ENCODE data around the gene MTFR1L. TPM values are rescaled to one million over a fixed set of nuclear protein-coding genes. Genes with fewer than 3 reads are reported as not detected.

Gene MTFR1L
- total RNA-seq, 1 donor from 2014 or later = 76.8 TPM

DNA sequence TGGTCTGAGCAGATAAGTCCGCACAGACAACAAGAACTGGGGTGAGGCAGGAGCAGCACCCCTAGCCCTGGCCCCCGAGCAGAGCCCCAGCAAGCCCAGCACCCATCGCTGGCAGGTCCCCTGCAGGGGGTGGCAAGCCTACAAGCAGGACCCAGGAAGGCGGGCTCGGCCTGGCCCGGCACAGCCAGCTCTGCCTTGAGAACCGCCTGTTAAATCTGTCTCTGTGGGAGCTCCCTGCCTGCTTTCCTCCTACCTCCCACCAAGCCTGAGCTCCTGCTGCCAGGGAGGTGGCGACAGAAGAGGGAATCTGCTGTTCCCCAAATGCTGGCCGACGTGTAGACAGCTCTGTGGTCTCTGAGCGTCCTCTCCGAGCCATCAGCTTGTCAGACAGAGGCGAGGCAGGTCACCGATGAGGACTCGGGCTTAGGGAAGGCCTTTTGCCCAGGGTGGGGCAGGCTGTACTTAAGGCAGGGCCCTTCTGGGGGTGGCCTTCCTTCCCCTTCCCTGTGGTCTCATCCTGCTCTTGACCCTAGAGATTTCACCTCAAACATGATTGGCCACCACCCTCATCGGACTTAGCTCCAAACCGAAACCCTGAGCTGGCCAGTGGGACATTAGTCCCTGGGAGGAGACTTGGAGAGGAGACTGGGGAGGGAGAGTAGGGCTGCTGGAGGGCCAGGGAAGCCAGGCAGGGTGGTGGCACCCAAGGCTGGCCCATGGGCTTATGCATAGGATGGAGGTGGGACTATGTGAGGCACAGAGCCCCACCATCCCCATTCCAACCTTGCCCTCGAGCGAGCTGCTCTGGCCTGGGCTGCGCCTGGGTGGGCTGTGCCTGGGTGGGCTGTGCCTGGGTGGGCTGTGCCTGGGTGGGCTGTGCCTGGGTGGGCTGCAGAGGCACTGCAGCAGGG, 12.0 kb upstream of the MTFR1L start:
- Mint-ChIP-seq H3K4me3 (ENCODE audit: unreplicated experiment) (no peak overlapping the region), H3K9me3 (ENCODE audit: unreplicated experiment) (no peaks in the 10 kb centered on the region), H3K27ac (ENCODE audit: unreplicated experiment) (no peak overlapping the region), H3K27me3 (ENCODE audit: unreplicated experiment) (no peaks in the 10 kb centered on the region), H3K4me1 (ENCODE audit: unreplicated experiment) (peaks cover 41% of the 10 kb centered on the region), H3K36me3 (ENCODE audit: unreplicated experiment) (peaks cover 18% of the 10 kb centered on the region)
- TF ChIP-seq, protein P1, sequence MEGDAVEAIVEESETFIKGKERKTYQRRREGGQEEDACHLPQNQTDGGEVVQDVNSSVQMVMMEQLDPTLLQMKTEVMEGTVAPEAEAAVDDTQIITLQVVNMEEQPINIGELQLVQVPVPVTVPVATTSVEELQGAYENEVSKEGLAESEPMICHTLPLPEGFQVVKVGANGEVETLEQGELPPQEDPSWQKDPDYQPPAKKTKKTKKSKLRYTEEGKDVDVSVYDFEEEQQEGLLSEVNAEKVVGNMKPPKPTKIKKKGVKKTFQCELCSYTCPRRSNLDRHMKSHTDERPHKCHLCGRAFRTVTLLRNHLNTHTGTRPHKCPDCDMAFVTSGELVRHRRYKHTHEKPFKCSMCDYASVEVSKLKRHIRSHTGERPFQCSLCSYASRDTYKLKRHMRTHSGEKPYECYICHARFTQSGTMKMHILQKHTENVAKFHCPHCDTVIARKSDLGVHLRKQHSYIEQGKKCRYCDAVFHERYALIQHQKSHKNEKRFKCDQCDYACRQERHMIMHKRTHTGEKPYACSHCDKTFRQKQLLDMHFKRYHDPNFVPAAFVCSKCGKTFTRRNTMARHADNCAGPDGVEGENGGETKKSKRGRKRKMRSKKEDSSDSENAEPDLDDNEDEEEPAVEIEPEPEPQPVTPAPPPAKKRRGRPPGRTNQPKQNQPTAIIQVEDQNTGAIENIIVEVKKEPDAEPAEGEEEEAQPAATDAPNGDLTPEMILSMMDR (IDR thresholded peaks at IDR 0.05) = no peak
- no peak for DNase-seq (ENCODE audit: extremely low spot score, unreplicated experiment)

DNA sequence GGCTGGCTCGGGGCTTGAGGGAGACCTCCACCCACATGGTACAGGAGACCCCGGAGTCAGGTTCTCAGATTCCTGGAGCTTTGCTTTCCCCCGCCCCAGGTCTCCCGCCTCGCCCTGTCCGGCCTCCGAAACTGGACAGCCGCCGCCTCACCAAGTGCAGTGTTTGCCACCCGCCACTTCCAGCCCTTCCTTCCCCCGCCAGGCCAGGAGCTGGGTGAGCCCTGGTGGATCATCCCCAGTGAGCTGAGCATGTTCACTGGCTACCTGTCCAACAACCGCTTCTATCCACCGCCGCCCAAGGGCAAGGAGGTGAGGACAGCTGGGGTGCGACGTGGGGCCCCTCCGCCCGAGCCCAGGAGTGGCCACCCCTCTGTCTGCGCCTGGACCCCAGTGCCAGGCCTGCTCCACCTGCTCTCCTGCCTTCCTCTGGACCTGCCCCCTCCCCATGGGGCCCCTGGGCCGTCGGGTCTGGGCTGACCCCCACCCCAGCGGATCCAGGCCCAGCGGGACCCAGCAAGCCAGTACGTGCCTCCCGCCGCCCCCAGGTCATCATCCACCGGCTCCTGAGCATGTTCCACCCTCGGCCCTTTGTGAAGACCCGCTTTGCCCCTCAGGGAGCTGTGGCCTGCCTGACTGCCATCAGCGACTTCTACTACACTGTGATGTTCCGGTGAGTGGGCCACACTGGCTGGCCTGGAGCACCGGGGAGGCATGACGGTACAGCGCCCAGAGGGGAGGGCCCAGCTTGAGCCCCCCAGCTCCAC, 11.1 kb upstream of the MTFR1L start:
- TF ChIP-seq, protein P1 (IDR thresholded peaks at IDR 0.05) = no peak
- H3K9me3 Mint-ChIP-seq (ENCODE audit: unreplicated experiment) = no peaks in the 10 kb centered on the region
- H3K36me3 Mint-ChIP-seq (ENCODE audit: unreplicated experiment) = peaks cover 21% of the 10 kb centered on the region
- H3K4me1 Mint-ChIP-seq (ENCODE audit: unreplicated experiment) = peaks cover 37% of the 10 kb centered on the region
- H3K27me3 Mint-ChIP-seq (ENCODE audit: unreplicated experiment) = no peaks in the 10 kb centered on the region
- DNase-seq (ENCODE audit: extremely low spot score, unreplicated experiment) = no peak
- no peak overlapping the region for H3K27ac Mint-ChIP-seq (ENCODE audit: unreplicated experiment)
- H3K4me3 Mint-ChIP-seq (ENCODE audit: unreplicated experiment) = no peak overlapping the region

DNA sequence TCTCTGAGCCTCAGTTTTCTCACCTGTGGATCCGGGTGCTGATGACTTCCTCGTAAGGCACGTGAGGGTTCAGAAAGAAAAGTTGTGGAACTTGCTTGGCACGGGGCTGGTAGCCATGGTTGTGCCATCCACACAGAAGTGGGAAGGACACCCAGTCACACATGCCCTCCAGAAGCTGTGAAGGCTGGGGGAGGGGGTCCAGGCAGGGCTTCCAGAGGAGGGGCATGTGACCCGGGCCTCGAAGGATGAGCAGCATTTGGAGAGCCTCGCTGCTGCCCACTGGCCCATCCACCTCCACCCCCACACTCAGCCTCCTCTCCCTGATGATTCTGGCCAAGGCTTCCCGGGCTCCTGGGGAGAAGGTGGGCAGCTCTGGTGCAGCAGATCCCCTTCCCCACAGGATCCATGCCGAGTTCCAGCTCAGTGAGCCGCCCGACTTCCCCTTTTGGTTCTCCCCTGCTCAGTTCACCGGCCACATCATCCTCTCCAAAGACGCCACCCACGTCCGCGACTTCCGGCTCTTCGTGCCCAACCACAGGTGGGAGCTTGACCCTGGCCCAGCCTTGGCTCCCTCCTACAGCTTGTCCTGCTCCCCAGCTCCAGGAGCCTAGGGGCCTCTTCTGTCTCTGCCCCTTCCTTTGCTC, 10.3 kb upstream of the MTFR1L start:
- TF ChIP-seq, protein P1 (IDR thresholded peaks at IDR 0.05) = no peak

DNA sequence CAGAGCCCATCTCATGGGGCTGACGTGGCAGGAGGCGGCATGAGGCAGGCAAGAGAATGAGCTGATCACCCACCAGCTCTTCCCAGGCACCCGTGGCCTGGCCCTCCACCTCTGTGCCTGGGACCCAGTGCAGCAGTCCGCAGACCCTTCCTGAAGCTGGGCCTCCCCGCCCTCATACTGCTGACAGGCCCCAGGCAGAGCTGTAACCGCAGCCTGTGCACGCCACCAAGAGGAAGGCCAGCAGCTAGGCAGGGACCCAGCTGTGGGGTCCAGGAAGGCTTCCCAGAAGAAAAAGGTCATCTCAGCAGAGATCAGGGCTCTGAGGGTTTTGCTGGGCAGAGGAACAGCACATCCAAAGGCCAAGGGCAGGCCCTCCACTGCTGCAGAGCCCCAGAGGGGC, 9.8 kb upstream of the MTFR1L start:
- TF ChIP-seq, protein P1 (IDR thresholded peaks at IDR 0.05) = no peak
- Mint-ChIP-seq H3K9me3 (ENCODE audit: unreplicated experiment) (no peaks in the 10 kb centered on the region), H3K27me3 (ENCODE audit: unreplicated experiment) (no peaks in the 10 kb centered on the region), H3K36me3 (ENCODE audit: unreplicated experiment) (peaks cover 21% of the 10 kb centered on the region), H3K4me3 (ENCODE audit: unreplicated experiment) (no peak overlapping the region), H3K27ac (ENCODE audit: unreplicated experiment) (no peak overlapping the region), H3K4me1 (ENCODE audit: unreplicated experiment) (peaks cover 28% of the 10 kb centered on the region)
- DNase-seq (ENCODE audit: extremely low spot score, unreplicated experiment) = no peak

More for the DNA sequence above, 10.3 kb upstream of the MTFR1L start:
- no peak overlapping the region for H3K27ac Mint-ChIP-seq (ENCODE audit: unreplicated experiment)
- DNase-seq (ENCODE audit: extremely low spot score, unreplicated experiment) = no peak
- peaks cover 32% of the 10 kb centered on the region for H3K4me1 Mint-ChIP-seq (ENCODE audit: unreplicated experiment)
- H3K4me3 Mint-ChIP-seq (ENCODE audit: unreplicated experiment) = no peak overlapping the region
- H3K36me3 Mint-ChIP-seq (ENCODE audit: unreplicated experiment) = peaks cover 21% of the 10 kb centered on the region
- no peaks in the 10 kb centered on the region for H3K9me3 Mint-ChIP-seq (ENCODE audit: unreplicated experiment)
- no peaks in the 10 kb centered on the region for H3K27me3 Mint-ChIP-seq (ENCODE audit: unreplicated experiment)

All from osteocyte (in vitro differentiated cells).